Coronary artery (tissue), 2 donors: ENCODE results near the gene PGGHG.
"Not testable (repeated sequence)": the region's sequence is repeated elsewhere in the genome, so short reads cannot be mapped to it uniquely, and the experiment has no call there.

Experiments
- DNase-seq: peaks from one replicate; pipeline ENCODE4 v3.0.0-alpha.2; 2017; ENCODE audit warnings: low spot score
- H3K27ac ChIP-seq, 2 donors: fragments of 200-600 bp; sonication (generic); one replicate each; pipeline ENCODE4 v1.5.1; 2016 to 2019
- H3K4me3 ChIP-seq: fragments of 200-600 bp; sonication (generic); 2 replicates; pipeline ENCODE4 v1.5.1; 2016; ENCODE audit warnings: mild to moderate bottlenecking, moderate library complexity
- CTCF ChIP-seq: fragments of 200-600 bp; sonication (generic); IDR thresholded peaks from one replicate; pipeline ENCODE4 v1.5.1; 2019; ENCODE audit warnings: antibody characterized with exemption

Gene PGGHG

DNA sequence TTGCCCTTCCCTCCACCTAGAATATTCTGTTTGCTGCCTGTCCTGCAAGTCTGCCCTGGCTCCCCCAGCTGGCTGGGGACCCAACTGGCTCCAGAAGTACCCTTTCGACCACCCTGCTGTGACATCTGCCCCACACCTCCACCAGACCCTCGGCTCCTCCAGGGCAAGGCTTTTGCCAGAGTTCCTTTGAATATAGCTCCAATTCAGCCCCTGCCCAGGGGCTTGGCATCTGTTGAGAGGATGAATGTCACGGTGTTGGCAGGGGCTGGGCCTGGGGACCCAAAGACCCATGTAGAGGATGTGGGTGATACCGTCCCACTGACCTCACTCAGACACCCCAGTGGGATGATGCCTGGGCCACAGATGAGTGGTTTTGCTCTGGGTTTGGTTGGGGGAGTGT lies 6.8 kb upstream of the PGGHG start:
- peak; percentile 68 for DNase-seq
- no peak overlapping the region for H3K27ac ChIP-seq
- TF ChIP-seq CTCF, result no peak
- no peak overlapping the region for H3K4me3 ChIP-seq

GRCh38 chr11:282630-283360 lies 6.1 kb upstream of the PGGHG start:
- Histone ChIP-seq H3K4me3 (no peak overlapping the region), H3K27ac (no peak overlapping the region)
- no peak for TF ChIP-seq CTCF
- peak; percentile 64 for DNase-seq

DNA sequence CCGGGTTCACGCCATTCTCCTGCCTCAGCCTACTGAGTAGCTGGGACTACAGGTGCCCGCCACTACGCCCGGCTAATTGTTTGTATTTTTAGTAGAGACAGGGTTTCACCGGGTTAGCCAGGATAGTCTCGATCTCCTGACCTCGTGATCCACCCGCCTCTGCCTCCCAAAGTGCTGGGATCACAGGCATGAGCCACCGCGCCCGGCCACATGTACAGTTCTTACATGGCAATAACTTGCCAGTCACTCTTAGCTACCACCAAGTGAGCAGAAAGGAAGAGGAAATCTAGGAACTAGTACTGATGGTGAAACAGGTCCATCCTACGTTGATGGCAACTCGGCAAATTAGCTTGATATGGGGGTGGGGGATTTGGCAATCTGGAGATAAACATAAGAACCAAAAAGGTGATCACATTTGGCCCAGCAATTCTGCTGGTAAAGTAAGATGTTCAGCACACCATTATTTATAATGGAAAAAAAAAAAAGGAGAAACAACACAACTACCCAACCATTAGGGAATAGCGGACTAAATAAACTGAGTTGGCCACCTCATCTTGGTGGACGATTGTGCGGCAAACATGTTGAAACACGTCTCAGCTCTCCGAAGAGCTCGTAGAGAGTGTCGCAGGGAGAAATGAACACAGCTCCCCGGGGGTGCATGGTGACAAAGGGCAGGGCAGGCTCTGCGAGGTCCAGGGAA lies 5.4 kb upstream of the PGGHG start:
- no peak for TF ChIP-seq CTCF
- no peak overlapping the region for H3K27ac ChIP-seq
- no peak overlapping the region for H3K4me3 ChIP-seq
- DNase-seq, result no peak

GRCh38 chr11:284105-285020 lies 4.6 kb upstream of the PGGHG start:
- DNase-seq, result peak; percentile 68
- TF ChIP-seq CTCF, result no peak
- no peak overlapping the region for H3K27ac ChIP-seq
- H3K4me3 ChIP-seq, result no peak overlapping the region

DNA sequence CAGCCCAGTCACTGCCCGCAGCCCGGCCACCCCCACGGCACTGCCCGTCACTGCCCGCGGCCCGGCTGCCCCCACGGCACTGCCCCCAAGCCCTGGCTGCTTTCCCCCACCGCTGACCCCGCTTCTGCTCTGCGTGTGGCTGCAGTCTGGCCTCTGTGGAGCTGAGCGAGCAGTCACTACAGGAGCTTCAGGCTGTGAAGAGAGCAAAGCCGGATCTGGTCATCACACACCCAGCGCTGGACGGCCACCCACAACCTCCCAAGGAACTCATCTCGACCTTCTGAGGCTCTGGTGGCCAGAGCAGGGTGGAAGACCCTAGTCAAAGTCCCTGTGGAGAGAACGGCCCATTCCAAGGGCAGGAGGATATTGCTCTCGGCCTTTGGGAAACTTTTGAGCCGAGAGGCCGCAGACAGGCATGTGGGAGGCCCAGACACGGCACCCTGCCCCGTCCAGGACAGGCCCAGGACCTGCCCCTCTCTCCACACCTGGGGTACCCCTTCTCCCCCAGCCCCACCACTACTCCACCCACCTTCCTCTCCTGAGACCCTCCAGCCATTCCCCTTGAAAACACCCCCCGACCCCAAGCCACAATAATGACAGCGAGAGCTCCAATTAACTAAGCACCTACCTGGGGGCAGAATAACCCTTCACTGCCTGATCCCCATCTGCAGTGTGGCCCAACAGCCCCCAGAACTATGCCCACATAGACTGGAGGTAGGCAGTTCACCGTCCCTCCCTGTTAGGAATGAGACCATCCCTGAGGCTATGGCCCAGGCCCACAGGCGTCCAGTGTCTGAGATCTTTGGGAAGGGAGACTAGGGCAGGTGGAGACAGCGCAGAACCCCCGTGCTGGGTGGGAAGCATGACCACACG lies 3.7 kb upstream of the PGGHG start:
- H3K27ac ChIP-seq, result no peak overlapping the region
- no peak for DNase-seq
- no peak overlapping the region for H3K4me3 ChIP-seq
- TF ChIP-seq CTCF, result no peak

DNA sequence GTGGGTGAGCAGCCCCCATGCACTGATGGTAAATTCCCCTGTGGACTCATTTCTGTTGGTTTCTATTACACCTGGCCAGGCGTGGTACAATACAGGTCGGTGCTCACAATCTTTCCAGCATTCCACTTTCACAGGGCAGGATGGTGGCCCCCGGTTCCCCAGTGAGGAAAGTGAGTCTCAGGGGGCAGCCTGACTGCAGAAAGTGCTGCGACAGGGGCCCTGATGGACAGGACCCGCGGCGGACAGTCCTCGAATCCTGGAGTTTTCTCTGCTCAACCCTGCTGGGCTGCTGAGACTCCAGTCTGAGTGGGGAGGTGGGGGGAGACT lies 3.1 kb upstream of the PGGHG start:
- no peak for DNase-seq
- H3K27ac ChIP-seq, result no peak overlapping the region
- no peak for TF ChIP-seq CTCF
- no peak overlapping the region for H3K4me3 ChIP-seq

DNA sequence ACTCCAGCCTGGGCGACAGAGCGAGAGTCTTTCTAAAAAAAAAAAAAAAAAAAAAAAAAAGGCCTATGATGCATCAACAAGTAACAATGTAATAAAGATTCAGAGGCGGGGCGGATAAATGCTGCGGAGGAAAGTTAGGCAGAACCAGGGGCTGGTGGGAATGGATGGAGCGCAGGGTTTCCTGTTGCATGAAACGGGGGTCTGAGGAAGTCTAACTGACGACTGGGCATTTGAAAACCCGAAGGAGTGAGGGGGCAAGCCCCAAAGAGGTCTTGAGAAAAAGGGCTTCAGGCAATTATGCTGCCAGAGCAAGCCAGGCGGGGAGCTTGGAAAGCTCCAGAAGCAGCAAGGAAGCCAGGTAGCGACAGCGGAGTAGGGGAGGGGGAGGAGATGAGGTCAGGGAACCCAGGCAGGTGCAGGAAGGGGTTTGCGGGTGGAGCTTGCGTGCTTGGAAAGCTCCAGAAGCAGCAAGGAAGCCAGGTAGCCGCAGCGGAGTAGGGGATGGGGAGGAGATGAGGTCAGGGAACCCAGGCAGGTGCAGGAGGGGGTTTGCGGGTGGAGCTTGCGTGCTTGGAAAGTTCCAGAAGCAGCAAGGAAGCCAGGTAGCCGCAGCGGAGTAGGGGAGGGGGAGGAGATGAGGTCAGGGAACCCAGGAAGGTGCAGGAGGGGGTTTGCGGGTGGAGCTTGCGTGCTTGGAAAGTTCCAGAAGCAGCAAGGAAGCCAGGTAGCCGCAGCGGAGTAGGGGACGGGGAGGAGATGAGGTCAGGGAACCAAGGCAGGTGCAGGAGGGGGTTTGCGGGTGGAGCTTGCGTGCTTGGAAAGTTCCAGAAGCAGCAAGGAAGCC lies 1.7 kb upstream of the PGGHG start:
- not testable (repeated sequence) for H3K4me3 ChIP-seq, H3K27ac ChIP-seq
- peak; percentile 67 for DNase-seq
